Uterus (tissue), 4 donors: Measurements from ENCODE around the gene NPIPA2. TPM values are rescaled to one million over a fixed set of nuclear protein-coding genes. Genes with fewer than 3 reads are reported as not detected.
"Not testable (repeated sequence)": the region's sequence is repeated elsewhere in the genome, so short reads cannot be mapped to it uniquely, and the experiment has no call there.

Experiments used
- DNase-seq, 2 donors: peaks; one replicate each; pipeline ENCODE4 v3.0.0-alpha.2; 2019 to 2020
- H3K27ac ChIP-seq, 2 donors: fragments of 200-600 bp; sonication (generic); 1 replicate in 1 of 2; 2 replicates in 1 of 2; pipeline ENCODE4 v1.5.1; 2016 to 2018
- H3K27me3 ChIP-seq, 2 donors: fragments of 200-600 bp; sonication (generic); one replicate each; pipeline ENCODE4 v1.5.1; 2018 to 2019; ENCODE audit warnings: control low read depth in 1 of 2
- H3K36me3 ChIP-seq, 2 donors: fragments of 200-600 bp; sonication (generic); one replicate each; pipeline ENCODE4 v1.5.1; 2019; ENCODE audit warnings: control low read depth in 1 of 2
- H3K4me1 ChIP-seq, 2 donors: fragments of 200-600 bp; sonication (generic); one replicate each; pipeline ENCODE4 v1.5.1; 2018 to 2019; ENCODE audit warnings: control low read depth in 1 of 2
- H3K4me3 ChIP-seq, 2 donors: fragments of 200-600 bp; sonication (generic); 1 replicate in 1 of 2; 2 replicates in 1 of 2; pipeline ENCODE4 v1.5.1; 2018 to 2019; ENCODE audit warnings: mild to moderate bottlenecking in 1 of 2
- H3K9me3 ChIP-seq, 2 donors: fragments of 200-600 bp; sonication (generic); one replicate each; pipeline ENCODE4 v1.5.1; 2019; ENCODE audit warnings: control low read depth in 1 of 2
- intact Hi-C: fragments of 100-400 bp; cut with DNase I; formaldehyde crosslinking; loops from one replicate; pipeline ENCODE4 v1.15.1; 2023; ENCODE audit warnings: low total_unique reads
- total RNA-seq, 4 donors: library from RNA; depleted of rRNA in 3 of 4; stranded (reverse); fragments of >200 nt in 3 of 4; gene quantifications; one replicate each; pipeline versions ENCODE4 v1.1.0 to v1.2.4, GENCODE V29; 2014 to 2023
- donor health status: DM: yes; HTN: yes; CAD: no.

Gene NPIPA2
- total RNA-seq, result 10 to 100 TPM in 2 of 4 donors, not detected in 2; 11.5 to 14.4 TPM

GRCh38 chr16:14742273-14743128 lies at the start of gene NPIPA2:
TSS of gene NPIPA2 (plus strand) at chr16:14742533. CDS start at chr16:14748066, 5,533 bp downstream.
- H3K4me1 ChIP-seq, H3K27ac ChIP-seq, DNase-seq, H3K4me3 ChIP-seq, intact Hi-C loops, H3K27me3 ChIP-seq, H3K36me3 ChIP-seq, H3K9me3 ChIP-seq: not testable (repeated sequence)

GRCh38 chr16:14694129-14694528 lies 48.2 kb upstream of the NPIPA2 start, which contains the start of gene PLA2G10:
TSS of gene PLA2G10 (minus strand) at chr16:14694308. CDS start at chr16:14694229, 79 bp downstream.
- H3K4me1 ChIP-seq, result not testable (repeated sequence)

GRCh38 chr16:14701859-14702258 lies 40.5 kb upstream of the NPIPA2 start:
- H3K27me3 ChIP-seq, H3K4me3 ChIP-seq, DNase-seq, intact Hi-C loops, H3K4me1 ChIP-seq, H3K9me3 ChIP-seq, H3K27ac ChIP-seq, H3K36me3 ChIP-seq: not testable (repeated sequence)

More at GRCh38 chr16:14694129-14694528, 48.2 kb upstream of the NPIPA2 start, which contains the start of gene PLA2G10:
- H3K27me3 ChIP-seq, H3K9me3 ChIP-seq, H3K4me3 ChIP-seq, H3K36me3 ChIP-seq, DNase-seq, intact Hi-C loops, H3K27ac ChIP-seq: not testable (repeated sequence)

GRCh38 chr16:14702672-14703071 lies 39.7 kb upstream of the NPIPA2 start:
- DNase-seq, intact Hi-C loops, H3K4me1 ChIP-seq, H3K27ac ChIP-seq, H3K9me3 ChIP-seq, H3K27me3 ChIP-seq, H3K4me3 ChIP-seq, H3K36me3 ChIP-seq: not testable (repeated sequence)

GRCh38 chr16:14703156-14704011 lies 38.9 kb upstream of the NPIPA2 start, which contains the start of gene NPIPA3:
TSS of gene NPIPA3 (plus strand) at chr16:14703411. CDS start at chr16:14708944, 5,533 bp downstream.
- DNase-seq, H3K36me3 ChIP-seq, H3K27me3 ChIP-seq: not testable (repeated sequence)

GRCh38 chr16:14733233-14733632 lies 9.1 kb upstream of the NPIPA2 start:
- H3K27ac ChIP-seq, H3K4me3 ChIP-seq, H3K27me3 ChIP-seq, DNase-seq, H3K9me3 ChIP-seq, intact Hi-C loops, H3K4me1 ChIP-seq, H3K36me3 ChIP-seq: not testable (repeated sequence)

More at GRCh38 chr16:14703156-14704011, 38.9 kb upstream of the NPIPA2 start, which contains the start of gene NPIPA3:
- H3K4me1 ChIP-seq, intact Hi-C loops, H3K9me3 ChIP-seq, H3K27ac ChIP-seq, H3K4me3 ChIP-seq: not testable (repeated sequence)

- H3K27ac ChIP-seq, DNase-seq, H3K4me1 ChIP-seq, H3K27me3 ChIP-seq, H3K9me3 ChIP-seq, H3K36me3 ChIP-seq, intact Hi-C loops, H3K4me3 ChIP-seq: not testable (repeated sequence)
Observed at GRCh38 chr16:14740832-14741385, 1.4 kb upstream of the NPIPA2 start.

GRCh38 chr16:14741794-14742193 lies 539 bp upstream of the NPIPA2 start:
- DNase-seq, H3K4me1 ChIP-seq, intact Hi-C loops, H3K4me3 ChIP-seq, H3K27me3 ChIP-seq, H3K27ac ChIP-seq, H3K9me3 ChIP-seq, H3K36me3 ChIP-seq: not testable (repeated sequence)

GRCh38 chr16:14773654-14774053 lies 31.3 kb downstream of the NPIPA2 start:
- H3K27ac ChIP-seq, DNase-seq, intact Hi-C loops, H3K36me3 ChIP-seq, H3K4me1 ChIP-seq, H3K27me3 ChIP-seq, H3K9me3 ChIP-seq, H3K4me3 ChIP-seq: not testable (repeated sequence)

- DNase-seq, H3K27me3 ChIP-seq, H3K4me3 ChIP-seq, H3K36me3 ChIP-seq, H3K27ac ChIP-seq, H3K4me1 ChIP-seq, intact Hi-C loops, H3K9me3 ChIP-seq: not testable (repeated sequence)
Observed at GRCh38 chr16:14775624-14776023, 33.3 kb downstream of the NPIPA2 start.

GRCh38 chr16:14776763-14777162 lies 34.4 kb downstream of the NPIPA2 start:
- H3K27me3 ChIP-seq, H3K4me1 ChIP-seq, H3K36me3 ChIP-seq, H3K9me3 ChIP-seq, H3K4me3 ChIP-seq, DNase-seq, intact Hi-C loops, H3K27ac ChIP-seq: not testable (repeated sequence)

GRCh38 chr16:14779368-14779877 lies 37.1 kb downstream of the NPIPA2 start:
- H3K4me1 ChIP-seq, H3K27me3 ChIP-seq, H3K27ac ChIP-seq, H3K36me3 ChIP-seq, H3K4me3 ChIP-seq, DNase-seq, intact Hi-C loops, H3K9me3 ChIP-seq: not testable (repeated sequence)
